Coronary artery (tissue), 2 donors: Measurements from ENCODE around the gene WDR43.
"Not testable (repeated sequence)": the region's sequence is repeated elsewhere in the genome, so short reads cannot be mapped to it uniquely, and the experiment has no call there.

Source experiments
- DNase-seq: peaks from one replicate; pipeline ENCODE4 v3.0.0-alpha.2; 2017; ENCODE audit warnings: low spot score
- H3K27ac ChIP-seq, 2 donors: fragments of 200-600 bp; sonication (generic); one replicate each; pipeline ENCODE4 v1.5.1; 2016 to 2019
- H3K4me3 ChIP-seq: fragments of 200-600 bp; sonication (generic); 2 replicates; pipeline ENCODE4 v1.5.1; 2016; ENCODE audit warnings: mild to moderate bottlenecking, moderate library complexity
- CTCF ChIP-seq: fragments of 200-600 bp; sonication (generic); IDR thresholded peaks from one replicate; pipeline ENCODE4 v1.5.1; 2019; ENCODE audit warnings: antibody characterized with exemption

WDR43 gene

GRCh38 chr2:28976584-28976983 is 82.1 kb downstream of the WDR43 start:
- no peak for TF ChIP-seq CTCF
- H3K27ac ChIP-seq: no peak overlapping the region
- H3K4me3 ChIP-seq: no peak overlapping the region
- DNase-seq: no peak

- no peak for TF ChIP-seq CTCF
- Histone ChIP-seq H3K27ac (no peak overlapping the region), H3K4me3 (no peak overlapping the region)
- DNase-seq: no peak
These were observed 82.9 kb downstream of the WDR43 start for GRCh38 chr2:28977176-28977875.

GRCh38 chr2:28978001-28978400 is 83.5 kb downstream of the WDR43 start:
- H3K27ac ChIP-seq, H3K4me3 ChIP-seq, DNase-seq: not testable (repeated sequence)

GRCh38 chr2:28978606-28979005 is 84.1 kb downstream of the WDR43 start:
- H3K27ac ChIP-seq: no peak overlapping the region
- no peak for DNase-seq
- TF ChIP-seq CTCF: no peak
- no peak overlapping the region for H3K4me3 ChIP-seq

- no peak for DNase-seq
- no peak overlapping the region for H3K27ac ChIP-seq
- no peak for TF ChIP-seq CTCF
- H3K4me3 ChIP-seq: no peak overlapping the region
These were observed 84.6 kb downstream of the WDR43 start for GRCh38 chr2:28979041-28979440.

GRCh38 chr2:28979576-28980366 is 85.3 kb downstream of the WDR43 start:
- Histone ChIP-seq H3K4me3 (no peak overlapping the region), H3K27ac (no peak overlapping the region)
- TF ChIP-seq CTCF: no peak
- DNase-seq: no peak

GRCh38 chr2:28980368-28981015 is 86.0 kb downstream of the WDR43 start:
- no peak for DNase-seq
- no peak for TF ChIP-seq CTCF
- H3K27ac ChIP-seq: no peak overlapping the region
- no peak overlapping the region for H3K4me3 ChIP-seq
